ENCODE data around the gene HOXD10.

DNA sequence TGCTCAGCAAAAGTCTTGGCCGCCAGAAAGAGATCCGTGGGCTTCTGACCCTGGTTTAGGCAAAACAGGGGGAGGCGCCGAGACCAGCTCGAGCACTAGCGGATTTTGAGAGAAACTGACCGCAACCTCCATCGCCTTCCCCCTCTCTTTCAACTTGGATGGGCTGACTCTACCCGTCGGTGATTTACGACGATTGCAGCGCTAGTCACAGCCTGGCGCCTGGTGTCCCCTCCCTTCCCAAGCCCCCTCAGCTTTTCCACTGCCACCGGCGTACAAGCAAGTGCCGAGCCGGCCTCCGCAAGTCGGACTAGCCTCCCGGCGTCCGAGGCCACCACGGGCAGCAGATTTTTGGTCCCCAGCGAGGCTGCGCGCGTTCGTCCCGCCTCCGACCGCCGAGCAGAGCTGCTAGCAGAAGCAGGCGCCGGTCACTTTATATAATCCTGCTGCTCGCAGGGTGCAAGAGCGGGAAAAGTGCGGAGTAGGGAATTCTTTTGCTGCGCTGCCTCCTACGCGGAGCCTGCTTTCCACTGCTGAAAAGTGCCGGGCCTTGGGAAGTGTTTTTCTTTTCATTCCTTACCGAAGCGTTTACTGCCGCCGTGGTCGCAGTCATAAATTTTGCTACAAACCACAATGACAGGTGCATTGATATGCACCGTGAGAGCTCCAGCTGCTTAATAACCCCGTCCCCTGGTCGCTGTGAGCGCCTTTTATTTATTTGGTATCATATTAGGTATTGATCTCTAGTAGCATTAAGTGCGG is 48.2 kb downstream of the HOXD10 start:
- TF ChIP-seq GATA2 (IDR thresholded peaks at IDR 0.05; ENCODE audit: low read depth, low read length) (no peak), GATA3 (IDR thresholded peaks at IDR 0.05; ENCODE audit: low read depth, low read length) (no peak)

All from SH-SY5Y (cell line).